ENCODE data around the gene CDH4. TPM values are rescaled to one million over a fixed set of nuclear protein-coding genes. Genes with fewer than 3 reads are reported as not detected.

CDH4 gene
- total and polyA plus RNA-seq, 5 donors from 2014 or later = 0.07 to 0.69 (median 0.49) TPM; not detected in 1

DNA sequence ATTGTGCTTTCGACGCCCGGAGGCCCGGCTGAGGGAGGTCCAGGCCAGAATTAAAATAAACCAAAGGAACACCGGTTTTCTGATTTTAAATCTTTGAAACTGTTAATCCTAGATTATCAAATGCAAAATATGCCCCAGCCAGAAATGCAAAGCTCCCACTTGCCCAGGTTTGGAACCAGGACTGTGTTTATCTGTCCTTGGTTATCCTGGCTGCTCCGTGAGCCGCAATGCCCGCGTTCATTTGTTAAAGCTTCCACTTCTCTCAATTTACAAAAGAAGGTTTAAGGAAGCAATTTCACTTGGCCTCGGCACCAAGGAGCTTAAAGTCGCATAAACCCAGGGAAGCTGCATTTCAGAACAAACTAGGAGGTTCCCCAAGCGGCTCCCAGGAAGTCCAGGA is 563.6 kb downstream of the CDH4 start:
- no peak overlapping the region for H3K27ac ChIP-seq (ENCODE audit: insufficient read depth, low read length, poor library complexity, severe bottlenecking)
- ATAC-seq (ENCODE audit: low read depth in 2 of 2) = no peak
- Mint-ChIP-seq H3K9me3 (peaks cover 0 to 2% (median 0%) of the 10 kb centered on the region in 7 donors), H3K27me3 (peaks cover 4% of the 10 kb centered on the region), H3K27ac (no peak overlapping the region), H3K4me3 (no peak overlapping the region), H3K4me1 (no peaks in the 10 kb centered on the region), H3K36me3 (no peaks in the 10 kb centered on the region)
- no peaks in the 10 kb centered on the region for H3K9me3 ChIP-seq (ENCODE audit: control insufficient read depth in 2 of 2, low read length in 2 of 2)
- no peaks in the 10 kb centered on the region for H3K27me3 ChIP-seq (ENCODE audit: control insufficient read depth, insufficient read depth, low read length)
- no peaks in the 10 kb centered on the region for H3K36me3 ChIP-seq (ENCODE audit: control insufficient read depth, insufficient read depth, low read length)
- no peak for DNase-seq
- no peak overlapping the region for H3K4me3 ChIP-seq (ENCODE audit: low read depth, low read length)
- no peaks in the 10 kb centered on the region for H3K4me1 ChIP-seq (ENCODE audit: control insufficient read depth, insufficient read depth, low read length, poor library complexity, severe bottlenecking)

DNA sequence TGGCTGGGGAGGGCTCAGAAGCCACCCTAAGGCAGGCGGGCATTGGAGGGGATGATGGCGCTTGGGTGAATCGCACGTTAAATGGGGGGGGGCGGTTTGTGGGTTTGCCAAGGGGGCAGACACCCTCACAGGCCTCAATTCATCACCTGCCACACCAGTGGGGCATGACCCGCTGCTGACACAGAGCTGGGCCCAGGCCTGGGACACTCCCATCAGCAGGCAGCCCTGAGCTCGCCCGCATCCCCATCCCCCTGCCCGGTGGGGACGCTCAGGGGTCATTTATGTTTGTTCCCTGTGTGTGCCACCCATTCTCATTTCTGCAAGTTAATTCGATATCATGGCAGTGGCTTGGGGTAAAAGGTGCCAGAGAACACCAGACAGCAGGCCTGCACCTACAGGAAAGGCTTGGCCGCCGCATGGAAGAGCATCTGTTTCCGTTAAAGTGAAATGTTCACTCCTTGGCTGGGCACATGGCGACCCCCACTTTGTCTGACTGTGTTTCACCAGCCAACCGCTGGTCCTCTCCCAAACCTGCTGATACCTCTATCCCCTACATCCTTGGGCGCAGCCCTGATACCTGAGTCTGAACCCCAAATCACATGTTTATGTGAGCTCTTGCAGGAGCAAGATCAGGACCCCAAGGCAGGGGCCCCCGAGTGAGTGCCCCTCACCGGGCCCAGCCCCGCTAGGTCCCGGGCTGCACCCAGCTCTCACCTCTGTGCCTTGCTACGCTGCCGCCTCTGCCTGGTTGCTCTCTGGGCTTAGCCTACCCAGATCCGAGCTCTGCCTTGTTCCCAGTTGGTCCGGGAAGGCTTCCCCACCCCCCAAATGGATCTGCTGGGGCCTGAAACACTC is 564.8 kb downstream of the CDH4 start:
- Mint-ChIP-seq H3K36me3 (no peaks in the 10 kb centered on the region), H3K9me3 (peaks cover 0 to 2% (median 0%) of the 10 kb centered on the region in 7 donors), H3K4me1 (no peaks in the 10 kb centered on the region), H3K4me3 (no peak overlapping the region), H3K27ac (no peak overlapping the region), H3K27me3 (peaks cover 4% of the 10 kb centered on the region)
- DNase-seq = no peak
- Histone ChIP-seq H3K36me3 (ENCODE audit: control insufficient read depth, insufficient read depth, low read length) (no peaks in the 10 kb centered on the region), H3K27me3 (ENCODE audit: control insufficient read depth, insufficient read depth, low read length) (no peaks in the 10 kb centered on the region), H3K4me3 (ENCODE audit: low read depth, low read length) (no peak overlapping the region), H3K27ac (ENCODE audit: insufficient read depth, low read length, poor library complexity, severe bottlenecking) (no peak overlapping the region), H3K4me1 (ENCODE audit: control insufficient read depth, insufficient read depth, low read length, poor library complexity, severe bottlenecking) (no peaks in the 10 kb centered on the region), H3K9me3 (ENCODE audit: control insufficient read depth in 2 of 2, low read length in 2 of 2) (no peaks in the 10 kb centered on the region)
- ATAC-seq (ENCODE audit: low read depth in 2 of 2) = no peak

DNA sequence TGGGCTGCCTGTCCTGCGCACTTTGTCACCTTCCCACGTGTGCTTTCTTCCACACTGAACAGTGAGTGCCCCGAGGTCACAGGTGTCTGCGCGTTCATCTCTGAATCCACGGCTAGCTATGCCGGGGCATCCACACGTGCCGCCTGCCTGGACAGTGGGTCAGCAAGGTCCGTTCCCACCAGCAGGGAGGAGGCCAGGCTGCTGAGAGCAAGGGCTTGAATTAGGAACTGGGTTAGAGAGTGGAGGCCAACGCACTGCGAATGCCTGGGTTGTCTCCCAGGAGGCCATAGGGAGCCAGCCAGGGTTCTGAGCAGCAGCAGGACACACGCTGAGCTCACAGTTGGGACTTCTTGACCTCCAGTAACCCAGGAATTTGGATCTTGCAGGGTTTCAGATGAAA is 565.5 kb downstream of the CDH4 start:
- H3K4me3 Mint-ChIP-seq = no peak overlapping the region
- peaks cover 0 to 2% (median 0%) of the 10 kb centered on the region in 7 donors for H3K9me3 Mint-ChIP-seq
- no peaks in the 10 kb centered on the region for H3K4me1 Mint-ChIP-seq
- no peak overlapping the region for H3K27ac Mint-ChIP-seq
- Histone ChIP-seq H3K4me3 (ENCODE audit: low read depth, low read length) (no peak overlapping the region), H3K27me3 (ENCODE audit: control insufficient read depth, insufficient read depth, low read length) (no peaks in the 10 kb centered on the region), H3K36me3 (ENCODE audit: control insufficient read depth, insufficient read depth, low read length) (no peaks in the 10 kb centered on the region), H3K4me1 (ENCODE audit: control insufficient read depth, insufficient read depth, low read length, poor library complexity, severe bottlenecking) (no peaks in the 10 kb centered on the region), H3K9me3 (ENCODE audit: control insufficient read depth in 2 of 2, low read length in 2 of 2) (no peaks in the 10 kb centered on the region), H3K27ac (ENCODE audit: insufficient read depth, low read length, poor library complexity, severe bottlenecking) (no peak overlapping the region)
- DNase-seq = no peak
- peaks cover 4% of the 10 kb centered on the region for H3K27me3 Mint-ChIP-seq
- H3K36me3 Mint-ChIP-seq = no peaks in the 10 kb centered on the region
- ATAC-seq (ENCODE audit: low read depth in 2 of 2) = no peak

DNA sequence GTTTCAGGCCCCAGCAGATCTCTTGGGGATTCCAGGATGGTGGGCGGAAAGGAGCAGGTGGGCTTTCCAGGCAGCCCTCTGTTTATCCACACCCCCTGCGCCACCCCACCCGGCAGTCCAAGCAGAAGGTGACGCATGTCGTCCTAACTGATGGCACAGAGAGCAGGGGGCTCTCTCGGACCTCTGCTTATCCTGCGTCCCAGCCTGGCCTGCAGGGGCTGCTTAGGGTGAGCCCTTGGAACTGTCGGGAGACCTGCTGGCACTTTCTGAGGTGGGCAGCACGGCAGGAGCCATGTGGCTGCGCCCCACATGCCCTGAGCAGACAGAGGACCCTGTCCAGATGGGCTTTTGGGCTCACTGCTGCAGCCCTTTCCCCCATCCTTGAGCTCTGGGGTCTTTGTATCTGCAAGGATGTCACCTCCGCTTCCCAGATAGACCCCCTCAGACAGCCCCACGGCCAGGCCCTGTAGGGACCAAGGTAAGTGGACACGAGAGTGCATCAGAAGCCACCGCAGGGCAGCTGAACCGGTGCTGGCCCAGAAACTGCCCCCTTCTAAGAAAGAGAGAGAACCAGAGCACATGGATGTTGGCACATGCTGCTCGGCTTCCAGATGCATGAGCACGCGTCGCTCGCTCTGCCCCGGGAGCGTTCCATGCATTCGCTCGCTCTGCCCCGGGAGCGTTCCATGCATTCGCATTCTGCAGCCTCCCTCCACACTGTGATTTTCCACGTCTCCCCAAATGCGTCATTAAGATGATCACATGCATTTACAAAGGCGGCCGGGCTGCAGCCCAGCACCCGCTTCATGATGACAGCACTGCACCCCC is 566.9 kb downstream of the CDH4 start:
- ATAC-seq (ENCODE audit: low read depth in 2 of 2) (no peak), DNase-seq (no peak)
- Mint-ChIP-seq H3K4me3 (no peak overlapping the region), H3K9me3 (peaks cover 0 to 5% (median 0%) of the 10 kb centered on the region in 7 donors), H3K36me3 (peaks cover 3% of the 10 kb centered on the region), H3K4me1 (no peaks in the 10 kb centered on the region), H3K27me3 (peaks cover 4% of the 10 kb centered on the region), H3K27ac (no peak overlapping the region)
- Histone ChIP-seq H3K4me3 (ENCODE audit: low read depth, low read length) (no peak overlapping the region), H3K4me1 (ENCODE audit: control insufficient read depth, insufficient read depth, low read length, poor library complexity, severe bottlenecking) (no peaks in the 10 kb centered on the region), H3K36me3 (ENCODE audit: control insufficient read depth, insufficient read depth, low read length) (no peaks in the 10 kb centered on the region), H3K27ac (ENCODE audit: insufficient read depth, low read length, poor library complexity, severe bottlenecking) (no peak overlapping the region), H3K27me3 (ENCODE audit: control insufficient read depth, insufficient read depth, low read length) (no peaks in the 10 kb centered on the region), H3K9me3 (ENCODE audit: control insufficient read depth in 2 of 2, low read length in 2 of 2) (no peaks in the 10 kb centered on the region)

DNA sequence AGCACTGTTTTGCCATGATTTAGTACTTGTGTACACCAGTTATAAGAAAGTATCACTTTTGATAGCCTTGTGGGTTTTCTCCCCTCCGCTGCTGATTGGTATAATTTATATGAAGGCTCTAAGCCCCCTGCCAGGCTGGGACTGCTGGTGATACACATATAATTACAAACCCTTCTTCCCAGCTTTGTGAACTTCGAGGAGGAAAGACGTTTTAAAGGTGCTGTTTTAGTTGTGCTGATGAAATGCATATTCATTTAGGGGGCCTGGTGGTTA is 567.4 kb downstream of the CDH4 start:
- Histone ChIP-seq H3K9me3 (ENCODE audit: control insufficient read depth in 2 of 2, low read length in 2 of 2) (no peaks in the 10 kb centered on the region), H3K27ac (ENCODE audit: insufficient read depth, low read length, poor library complexity, severe bottlenecking) (no peak overlapping the region), H3K27me3 (ENCODE audit: control insufficient read depth, insufficient read depth, low read length) (no peaks in the 10 kb centered on the region), H3K36me3 (ENCODE audit: control insufficient read depth, insufficient read depth, low read length) (no peaks in the 10 kb centered on the region), H3K4me1 (ENCODE audit: control insufficient read depth, insufficient read depth, low read length, poor library complexity, severe bottlenecking) (no peaks in the 10 kb centered on the region), H3K4me3 (ENCODE audit: low read depth, low read length) (no peak overlapping the region)
- H3K4me3 Mint-ChIP-seq = no peak overlapping the region
- DNase-seq (no peak), ATAC-seq (ENCODE audit: low read depth in 2 of 2) (no peak)
- no peaks in the 10 kb centered on the region for H3K4me1 Mint-ChIP-seq
- peaks cover 3% of the 10 kb centered on the region for H3K36me3 Mint-ChIP-seq
- H3K9me3 Mint-ChIP-seq = peaks cover 0 to 5% (median 0%) of the 10 kb centered on the region in 7 donors
- no peak overlapping the region for H3K27ac Mint-ChIP-seq
- peaks cover 4% of the 10 kb centered on the region for H3K27me3 Mint-ChIP-seq

DNA sequence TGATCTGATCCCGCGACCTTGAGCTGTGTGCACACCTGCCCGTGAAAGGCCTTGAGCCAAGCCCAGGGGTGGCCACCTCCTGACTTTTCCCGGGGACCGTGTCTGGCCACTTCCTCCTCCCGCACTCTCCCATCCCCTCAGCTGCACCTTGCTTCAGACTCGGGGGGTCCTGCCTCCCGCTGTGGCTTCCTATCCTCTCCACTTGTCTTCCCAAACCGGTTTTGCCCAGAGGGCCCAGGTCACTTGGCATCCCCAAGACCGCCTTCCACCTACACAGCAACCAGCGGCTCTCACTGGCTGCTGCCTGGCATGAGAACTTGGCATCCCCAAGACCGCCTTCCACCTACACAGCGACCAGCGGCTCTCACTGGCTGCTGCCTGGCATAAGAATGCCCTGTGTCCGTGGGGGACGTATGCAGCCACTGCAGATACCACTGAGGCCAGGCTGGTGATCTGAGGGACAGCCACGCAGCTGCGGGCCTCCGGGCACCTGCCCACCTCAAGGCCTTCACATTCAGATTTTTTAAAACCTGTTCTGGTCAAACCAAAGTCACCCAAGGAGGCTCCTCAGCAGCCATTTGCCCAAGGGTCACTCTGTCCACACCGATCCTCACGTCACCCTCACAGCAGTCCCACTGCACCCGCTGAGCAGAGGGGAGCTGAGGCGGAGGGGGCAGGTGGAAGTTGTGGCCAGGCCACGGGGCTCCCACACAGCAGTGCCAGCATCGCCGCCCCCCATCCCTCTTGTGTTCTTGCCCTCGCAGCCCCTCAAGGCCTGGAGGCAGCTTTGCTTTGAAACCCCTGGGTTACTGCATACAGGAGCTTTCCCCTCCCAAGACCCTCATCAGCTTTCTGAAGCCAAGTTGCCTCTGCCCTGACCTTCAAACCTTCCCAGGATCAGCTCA is 568.1 kb downstream of the CDH4 start:
- DNase-seq (no peak), ATAC-seq (ENCODE audit: low read depth in 2 of 2) (no peak)
- Mint-ChIP-seq H3K27me3 (peaks cover 4% of the 10 kb centered on the region), H3K4me1 (no peaks in the 10 kb centered on the region), H3K9me3 (peaks cover 0 to 5% (median 0%) of the 10 kb centered on the region in 7 donors), H3K4me3 (no peak overlapping the region), H3K27ac (no peak overlapping the region), H3K36me3 (peaks cover 3% of the 10 kb centered on the region)
- no peaks in the 10 kb centered on the region for H3K27me3 ChIP-seq (ENCODE audit: control insufficient read depth, insufficient read depth, low read length)
- no peaks in the 10 kb centered on the region for H3K4me1 ChIP-seq (ENCODE audit: control insufficient read depth, insufficient read depth, low read length, poor library complexity, severe bottlenecking)
- H3K36me3 ChIP-seq (ENCODE audit: control insufficient read depth, insufficient read depth, low read length) = no peaks in the 10 kb centered on the region
- H3K27ac ChIP-seq (ENCODE audit: insufficient read depth, low read length, poor library complexity, severe bottlenecking) = no peak overlapping the region
- no peak overlapping the region for H3K4me3 ChIP-seq (ENCODE audit: low read depth, low read length)
- H3K9me3 ChIP-seq (ENCODE audit: control insufficient read depth in 2 of 2, low read length in 2 of 2) = no peaks in the 10 kb centered on the region

DNA sequence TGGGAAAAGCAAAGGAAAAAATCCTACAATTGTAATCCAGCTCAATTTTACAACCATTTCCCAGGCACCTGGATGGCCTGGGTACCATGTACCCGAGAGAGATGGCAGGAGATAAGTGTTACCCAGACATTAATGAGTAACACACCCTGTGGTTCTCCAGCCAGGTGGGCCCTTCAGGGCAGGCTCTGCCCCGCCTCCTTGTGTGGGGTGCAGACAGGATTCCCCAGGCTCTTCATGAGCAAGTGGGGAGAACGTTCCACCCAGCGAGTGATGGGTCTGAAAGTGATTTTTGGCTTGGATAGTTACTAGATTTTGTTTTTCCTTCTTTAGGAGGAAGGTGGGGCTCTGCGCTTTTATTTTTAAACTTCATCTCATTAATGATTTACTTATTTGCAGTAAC is 569.7 kb downstream of the CDH4 start:
- H3K36me3 ChIP-seq (ENCODE audit: control insufficient read depth, insufficient read depth, low read length) = no peaks in the 10 kb centered on the region
- Mint-ChIP-seq H3K4me1 (no peaks in the 10 kb centered on the region), H3K36me3 (peaks cover 3% of the 10 kb centered on the region), H3K4me3 (peak overlapping the region in 1 of 4 donors; percentile 70), H3K9me3 (peaks cover 0 to 5% (median 0%) of the 10 kb centered on the region in 7 donors), H3K27me3 (no peaks in the 10 kb centered on the region), H3K27ac (no peak overlapping the region)
- H3K9me3 ChIP-seq (ENCODE audit: control insufficient read depth in 2 of 2, low read length in 2 of 2) = no peaks in the 10 kb centered on the region
- DNase-seq = no peak
- no peak overlapping the region for H3K4me3 ChIP-seq (ENCODE audit: low read depth, low read length)
- H3K27ac ChIP-seq (ENCODE audit: insufficient read depth, low read length, poor library complexity, severe bottlenecking) = no peak overlapping the region
- no peak for ATAC-seq (ENCODE audit: low read depth in 2 of 2)
- no peaks in the 10 kb centered on the region for H3K27me3 ChIP-seq (ENCODE audit: control insufficient read depth, insufficient read depth, low read length)
- H3K4me1 ChIP-seq (ENCODE audit: control insufficient read depth, insufficient read depth, low read length, poor library complexity, severe bottlenecking) = no peaks in the 10 kb centered on the region

Data from CD4-positive, CD25-positive, alpha-beta regulatory T cell (primary cell).